Panc1 (cell line): ENCODE results near the gene OXT.

Source experiments
- CTCF ChIP-seq: fragments of 450-650 bp; IDR thresholded peaks from 2 replicates; pipeline ENCODE4 v1.5.1; 2017; ENCODE audit warnings: mild to moderate bottlenecking
- POLR2AphosphoS5 ChIP-seq: IDR thresholded peaks from 2 replicates; pipeline ENCODE4 v1.6.1; 2012; ENCODE audit warnings: mild to moderate bottlenecking, low read depth, low read length, moderate library complexity
- REST ChIP-seq, 2 experiments: IDR thresholded peaks; 2 replicates each; pipeline ENCODE4 v1.6.1; 2011 to 2012; ENCODE audit warnings: low read depth in 2 of 2, control low read depth in 1 of 2, low read length in 1 of 2, mild to moderate bottlenecking in 1 of 2, moderate library complexity in 1 of 2; ENCODE audit not compliant: insufficient read depth in 1 of 2

- no peak for TF ChIP-seq CTCF
- TF ChIP-seq REST (IDR thresholded peaks at IDR 0.05; ENCODE audit: insufficient read depth in 1 of 2, low read depth in 2 of 2, low read length in 1 of 2): no peak
- TF ChIP-seq POLR2AphosphoS5: no peak
Measured at GRCh38 chr20:3088031-3088430, 16.6 kb downstream of the OXT start.
